HG02943 (cell line): ENCODE results near the gene CLCN7.
"Not testable (repeated sequence)": the region's sequence is repeated elsewhere in the genome, so short reads cannot be mapped to it uniquely, and the experiment has no call there.

ENCODE experiments used
- ATAC-seq: cut with Tn5 transposase; IDR thresholded peaks from one replicate; pipeline ENCODE4 v1.9.1; 2021; ENCODE audit warnings: mild to moderate bottlenecking, low read depth, moderate library complexity; ENCODE audit not compliant: unreplicated experiment

CLCN7 gene

GRCh38 chr16:1447965-1448364 lies 26.9 kb downstream of the CLCN7 start:
- ATAC-seq = no peak

GRCh38 chr16:1446296-1447080 lies 28.3 kb downstream of the CLCN7 start:
- ATAC-seq = no peak

- no peak for ATAC-seq
These were observed 29.2 kb downstream of the CLCN7 start for GRCh38 chr16:1445518-1446203.

- ATAC-seq = no peak
These were observed 29.9 kb downstream of the CLCN7 start for GRCh38 chr16:1444730-1445517.

GRCh38 chr16:1443980-1444729 lies 30.7 kb downstream of the CLCN7 start, which contains the start of gene CCDC154:
Gene CCDC154 (minus strand): TSS chr16:1444556. CDS start chr16:1444322, 234 bp downstream.
- ATAC-seq = no peak

GRCh38 chr16:1443403-1443973 lies 31.3 kb downstream of the CLCN7 start:
- ATAC-seq = no peak

GRCh38 chr16:1442697-1443096 lies 32.1 kb downstream of the CLCN7 start:
- ATAC-seq = no peak

- no peak for ATAC-seq
These were observed 33.4 kb downstream of the CLCN7 start for GRCh38 chr16:1441391-1441829.

- not testable (repeated sequence) for ATAC-seq
These were observed 35.1 kb downstream of the CLCN7 start for GRCh38 chr16:1439699-1440074.

- no peak for ATAC-seq
These were observed 35.6 kb downstream of the CLCN7 start for GRCh38 chr16:1439058-1439698.

- ATAC-seq = no peak
These were observed 36.4 kb downstream of the CLCN7 start for GRCh38 chr16:1438229-1439057.

- no peak for ATAC-seq
These were observed 37.2 kb downstream of the CLCN7 start for GRCh38 chr16:1437606-1438005.

- no peak for ATAC-seq
These were observed 38.0 kb downstream of the CLCN7 start for GRCh38 chr16:1436731-1437355.

- no peak for ATAC-seq
These were observed 38.7 kb downstream of the CLCN7 start for GRCh38 chr16:1435921-1436697.

- no peak for ATAC-seq
These were observed 39.9 kb downstream of the CLCN7 start for GRCh38 chr16:1434644-1435592.

- no peak for ATAC-seq
These were observed 41.1 kb downstream of the CLCN7 start for GRCh38 chr16:1433756-1434155.

GRCh38 chr16:1433263-1433560 lies 41.6 kb downstream of the CLCN7 start:
- no peak for ATAC-seq
